ENCODE data around the gene MAPK8IP1. TPM values are rescaled to one million over a fixed set of nuclear protein-coding genes. Genes with fewer than 3 reads are reported as not detected.
"Not testable (repeated sequence)": the region's sequence is repeated elsewhere in the genome, so short reads cannot be mapped to it uniquely, and the experiment has no call there.

The MAPK8IP1 gene
- total and polyA plus RNA-seq, 7 donors, result 1.2 to 15.5 (median 4.9) TPM

DNA sequence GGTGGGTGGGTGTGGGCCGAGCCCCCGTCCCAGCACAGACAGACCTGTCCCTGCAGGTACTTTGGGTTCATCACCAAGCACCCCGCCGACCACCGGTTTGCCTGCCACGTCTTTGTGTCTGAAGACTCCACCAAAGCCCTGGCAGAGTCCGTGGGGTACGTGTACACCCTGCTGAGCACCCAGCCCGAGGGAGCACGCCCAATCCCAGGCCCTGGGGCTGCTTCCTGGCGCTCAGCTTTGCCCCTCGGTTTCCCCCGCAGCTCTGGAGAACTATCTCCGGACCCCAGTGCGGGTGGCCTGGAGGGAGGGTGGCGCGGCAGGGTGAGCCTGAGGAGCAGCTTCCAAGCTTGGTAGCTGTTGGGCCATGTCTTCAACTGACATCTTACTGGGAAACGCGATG, 19.6 kb downstream of the MAPK8IP1 start:
- H3K4me3 ChIP-seq, result no peak overlapping the region
- H3K4me1 ChIP-seq, result peaks cover 0 to 14% (median 12%) of the 10 kb centered on the region in 4 donors
- intact Hi-C loops (cut with DNase I), result no loop called here
- H3K27ac ChIP-seq, result no peak overlapping the region
- DNase-seq, result no peak
- H3K36me3 ChIP-seq, result peaks cover 0 to 34% (median 5%) of the 10 kb centered on the region in 4 donors
- no peaks in the 10 kb centered on the region for H3K27me3 ChIP-seq
- TF ChIP-seq EP300 (IDR thresholded peaks at IDR 0.05) (no peak), POLR2AphosphoS5 (IDR thresholded peaks at IDR 0.05) (no peak), CTCF (IDR thresholded peaks at IDR 0.05) (no peak), POLR2A (IDR thresholded peaks at IDR 0.05) (no peak)
- no peaks in the 10 kb centered on the region for H3K9me3 ChIP-seq
- WGBS, 2 donors, result 92 to 93% methylated on average over 19 of the region's 19 CpGs

DNA sequence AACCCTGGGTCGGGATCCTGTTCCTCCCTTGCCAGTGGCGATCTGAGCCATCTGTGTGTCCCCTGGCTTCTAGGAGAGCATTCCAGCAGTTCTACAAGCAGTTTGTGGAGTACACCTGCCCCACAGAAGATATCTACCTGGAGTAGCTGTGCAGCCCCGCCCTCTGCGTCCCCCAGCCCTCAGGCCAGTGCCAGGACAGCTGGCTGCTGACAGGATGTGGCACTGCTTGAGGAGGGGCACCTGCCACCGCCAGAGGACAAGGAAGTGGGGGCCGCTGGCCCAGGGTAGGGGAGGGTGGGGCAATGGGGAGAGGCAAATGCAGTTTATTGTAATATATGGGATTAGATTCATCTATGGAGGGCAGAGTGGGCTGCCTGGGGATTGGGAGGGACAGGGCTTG, 20.1 kb downstream of the MAPK8IP1 start:
- peaks cover 0 to 10% (median 8%) of the 10 kb centered on the region in 4 donors for H3K4me1 ChIP-seq
- DNase-seq; H3K9me3 ChIP-seq; H3K27ac ChIP-seq; H3K27me3 ChIP-seq; intact Hi-C loops (cut with DNase I); H3K4me3 ChIP-seq: not testable (repeated sequence)
- WGBS, 2 donors, result 23 to 42% methylated on average over 6 of the region's 6 CpGs
- peaks cover 0 to 38% (median 7%) of the 10 kb centered on the region in 4 donors for H3K36me3 ChIP-seq

DNA sequence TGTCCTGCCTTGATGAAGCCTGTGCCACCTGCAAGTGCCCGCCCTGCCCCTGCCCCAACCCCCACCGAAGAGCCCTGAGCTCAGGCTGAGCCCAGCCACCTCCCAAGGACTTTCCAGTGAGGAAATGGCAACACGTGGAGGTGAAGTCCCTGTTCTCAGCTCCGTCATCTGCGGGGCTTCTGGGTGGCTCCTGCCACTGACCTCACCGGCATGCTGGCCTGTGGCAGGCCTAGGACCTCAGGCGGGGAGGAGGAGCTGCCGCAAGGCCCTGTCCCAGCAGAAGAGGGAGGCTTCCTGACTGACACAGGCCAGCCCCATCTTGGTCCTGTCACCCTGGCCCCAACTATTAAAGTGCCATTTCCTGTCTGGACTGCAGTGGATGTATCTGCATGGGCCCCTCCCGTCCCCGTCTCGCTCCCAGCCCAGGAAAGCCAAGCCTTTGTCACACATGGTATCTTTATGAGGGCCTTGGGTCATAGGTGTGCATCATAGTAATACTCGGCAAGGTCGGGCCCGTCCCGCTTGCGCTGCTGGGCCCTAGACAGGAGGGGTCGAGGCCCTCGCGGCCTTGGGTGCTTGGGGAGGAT, 20.7 kb downstream of the MAPK8IP1 start:
- no peaks in the 10 kb centered on the region for H3K27me3 ChIP-seq
- intact Hi-C loops (cut with DNase I), result no loop called here
- H3K4me1 ChIP-seq, result peaks cover 0 to 4% (median 2%) of the 10 kb centered on the region in 4 donors
- peaks cover 0 to 44% (median 13%) of the 10 kb centered on the region in 4 donors for H3K36me3 ChIP-seq
- H3K9me3 ChIP-seq, result no peaks in the 10 kb centered on the region
- TF ChIP-seq POLR2A (IDR thresholded peaks at IDR 0.05) (no peak), POLR2AphosphoS5 (IDR thresholded peaks at IDR 0.05) (peak in 1 of 4 donors; percentile 12)
- no peak for DNase-seq
- H3K27ac ChIP-seq, result no peak overlapping the region
- WGBS, 2 donors, result 16 to 47% methylated on average over 19 of the region's 19 CpGs
- no peak overlapping the region for H3K4me3 ChIP-seq

DNA sequence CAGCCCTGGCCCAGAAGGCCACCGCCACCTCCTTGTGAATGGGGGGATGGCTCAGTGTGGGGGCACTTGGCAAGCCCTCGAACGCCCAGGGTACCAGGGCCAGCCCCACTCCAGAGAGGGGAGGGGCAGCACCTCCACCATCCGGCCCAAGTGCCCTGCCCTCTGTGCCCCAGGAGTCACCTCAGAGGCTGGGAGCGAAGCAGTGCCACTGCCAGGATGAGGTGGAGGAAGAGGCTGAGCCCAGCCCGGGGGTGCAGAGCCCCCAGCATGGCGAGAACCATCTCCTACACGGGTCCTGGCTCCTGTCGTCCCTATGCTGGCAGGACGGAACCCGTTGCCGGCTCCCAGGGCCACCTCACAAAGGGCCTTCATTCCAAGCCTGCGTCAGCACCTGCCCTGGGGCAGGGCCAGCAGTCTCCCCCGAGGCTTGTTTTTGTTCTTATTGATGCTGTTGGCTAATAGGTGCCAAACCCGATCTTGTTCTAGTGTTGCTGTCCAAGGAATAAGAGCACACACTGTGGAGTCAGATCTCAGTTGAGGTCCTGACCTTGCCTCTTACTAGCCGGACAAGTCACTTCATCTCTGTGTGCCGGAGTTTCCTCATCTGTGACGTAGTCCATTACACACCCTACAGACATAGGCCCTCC, 21.6 kb downstream of the MAPK8IP1 start, which contains the start of gene FREY1:
TSS of gene FREY1 (minus strand) at position 307 of the 647 bp plus-strand sequence. CDS start at position 281, 26 bp downstream.
- no peak within 1 kb of the TSS for H3K4me3 ChIP-seq
- intact Hi-C loops (cut with DNase I), result no loop called here
- no peaks in the 10 kb centered on the region for H3K27me3 ChIP-seq
- H3K27ac ChIP-seq, result no peak within 1 kb of the TSS
- TF ChIP-seq CTCF (IDR thresholded peaks at IDR 0.05) (no peak), POLR2A (IDR thresholded peaks at IDR 0.05) (no peak), EP300 (IDR thresholded peaks at IDR 0.05) (no peak), POLR2AphosphoS5 (IDR thresholded peaks at IDR 0.05) (no peak)
- WGBS, 2 donors, result 39 to 81% methylated on average over 18 of the region's 18 CpGs
- H3K36me3 ChIP-seq, result peaks cover 0 to 53% (median 19%) of the 10 kb centered on the region in 4 donors
- no peak for DNase-seq
- H3K4me1 ChIP-seq, result no peaks in the 10 kb centered on the region
- H3K9me3 ChIP-seq, result no peaks in the 10 kb centered on the region

- Histone ChIP-seq H3K36me3 (peaks cover under 1 to 60% (median 19%) of the 10 kb centered on the region in 4 donors), H3K27me3 (no peaks in the 10 kb centered on the region), H3K4me1 (no peaks in the 10 kb centered on the region), H3K27ac (no peak overlapping the region), H3K4me3 (no peak overlapping the region), H3K9me3 (no peaks in the 10 kb centered on the region)
- peak; percentile 78 for DNase-seq
- TF ChIP-seq POLR2AphosphoS5 (IDR thresholded peaks at IDR 0.05), result peak in 1 of 4 donors; percentile 3
- TF ChIP-seq POLR2A (IDR thresholded peaks at IDR 0.05), result no peak
- 80 to 84% methylated on average over 8 of the region's 8 CpGs for WGBS, 2 donors
- intact Hi-C loops (cut with DNase I), result no loop called here
These were observed 22.5 kb downstream of the MAPK8IP1 start for GRCh38 chr11:45907911-45908370.

All from sigmoid colon (tissue), 7 donors.